GM18858 (cell line): ENCODE data around the gene MVB12A.

ENCODE experiments used
- ATAC-seq: cut with Tn5 transposase; IDR thresholded peaks from one replicate; pipeline ENCODE4 v1.9.1; 2021; ENCODE audit not compliant: unreplicated experiment

Gene MVB12A

DNA sequence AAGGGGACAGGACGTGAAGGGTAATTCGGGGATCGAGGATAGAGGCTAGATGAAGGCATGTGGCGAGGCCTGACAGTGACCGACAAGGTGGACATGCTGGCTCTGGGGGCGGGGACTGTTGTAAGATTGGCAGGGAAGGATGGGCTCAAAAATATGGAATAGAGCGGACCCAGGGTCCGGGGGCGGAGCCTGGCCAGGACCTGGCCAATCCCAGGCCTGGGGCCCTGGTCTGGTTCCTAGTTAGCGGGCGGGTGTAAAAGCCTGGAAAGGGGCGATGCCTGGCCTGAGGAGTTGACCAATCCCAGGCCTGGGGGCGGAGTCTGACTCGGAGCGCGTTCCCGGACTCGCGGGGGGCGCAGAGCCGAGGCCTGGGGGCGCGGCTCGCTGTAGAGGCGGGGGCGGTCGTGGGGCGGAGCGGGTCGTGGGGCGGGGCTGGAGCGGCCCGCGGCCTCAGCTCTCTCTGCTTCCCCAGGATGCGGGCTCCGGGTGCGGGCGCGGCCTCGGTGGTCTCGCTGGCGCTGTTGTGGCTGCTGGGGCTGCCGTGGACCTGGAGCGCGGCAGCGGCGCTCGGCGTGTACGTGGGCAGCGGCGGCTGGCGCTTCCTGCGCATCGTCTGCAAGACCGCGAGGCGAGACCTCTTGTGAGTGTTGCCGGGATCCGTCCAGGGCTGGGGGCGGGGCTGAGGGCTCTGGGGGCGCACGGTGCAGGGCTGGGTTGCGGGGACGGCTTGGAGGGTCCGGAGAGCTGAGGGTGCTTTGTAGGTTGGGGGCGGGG lies 50.4 kb downstream of the MVB12A start, which contains the start of gene SLC27A1:
SLC27A1 (plus strand) TSS at position 457 of the 774 bp plus-strand sequence; CDS start at position 474, 17 bp downstream.
- ATAC-seq, result peak; percentile 65

- no peak for ATAC-seq
Observed at GRCh38 chr19:17471410-17472125, 51.7 kb downstream of the MVB12A start.

GRCh38 chr19:17473041-17473440 lies 53.2 kb downstream of the MVB12A start:
- no peak for ATAC-seq
